ENCODE measurements around the gene FRMPD4.

Gene FRMPD4

GRCh38 chrX:12595720-12596119 is 457.4 kb downstream of the FRMPD4 start:
- H3K4me3 ChIP-seq (replicated peaks; ENCODE audit: low read depth, low read length): no peak overlapping the region
- TF ChIP-seq CTCF (IDR thresholded peaks at IDR 0.05; ENCODE audit: low read depth, low read length, missing control alignments): no peak
- DNase-seq (ENCODE audit: extremely low read depth, low read depth): no peak

GRCh38 chrX:12610079-12610478 is 471.8 kb downstream of the FRMPD4 start:
- DNase-seq (ENCODE audit: extremely low read depth, low read depth): no peak
- TF ChIP-seq CTCF (IDR thresholded peaks at IDR 0.05; ENCODE audit: low read depth, low read length, missing control alignments): no peak
- H3K4me3 ChIP-seq (replicated peaks; ENCODE audit: low read depth, low read length): no peak overlapping the region

GRCh38 chrX:12611471-12611870 is 473.2 kb downstream of the FRMPD4 start:
- DNase-seq (ENCODE audit: extremely low read depth, low read depth): no peak
- TF ChIP-seq CTCF (IDR thresholded peaks at IDR 0.05; ENCODE audit: low read depth, low read length, missing control alignments): no peak
- no peak overlapping the region for H3K4me3 ChIP-seq (replicated peaks; ENCODE audit: low read depth, low read length)

DNA sequence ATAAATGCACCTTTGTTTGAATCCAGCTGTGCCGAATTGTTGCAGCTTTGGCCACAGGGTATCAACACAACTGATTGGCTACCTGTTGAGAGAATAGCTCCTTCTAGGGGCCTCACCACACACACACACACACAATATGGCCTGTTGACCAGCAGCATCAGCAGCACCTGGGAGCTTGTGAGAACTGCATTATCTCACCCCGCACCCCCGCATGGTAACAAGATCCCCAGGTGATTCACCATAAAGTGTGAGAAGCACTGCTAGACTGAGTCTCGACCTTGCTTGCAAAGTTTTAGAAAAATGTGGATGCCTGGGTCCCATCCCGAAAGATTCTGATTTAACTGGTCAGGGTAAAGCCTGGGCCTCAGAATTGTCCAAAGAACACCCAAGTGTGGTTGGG is 476.0 kb downstream of the FRMPD4 start:
- no peak overlapping the region for H3K4me3 ChIP-seq (replicated peaks; ENCODE audit: low read depth, low read length)
- no peak for DNase-seq (ENCODE audit: extremely low read depth, low read depth)
- TF ChIP-seq CTCF (IDR thresholded peaks at IDR 0.05; ENCODE audit: low read depth, low read length, missing control alignments): no peak

- no peak for TF ChIP-seq CTCF (IDR thresholded peaks at IDR 0.05; ENCODE audit: low read depth, low read length, missing control alignments)
- no peak for DNase-seq (ENCODE audit: extremely low read depth, low read depth)
- no peak overlapping the region for H3K4me3 ChIP-seq (replicated peaks; ENCODE audit: low read depth, low read length)
Measured at GRCh38 chrX:12615061-12615460, 476.8 kb downstream of the FRMPD4 start.

- no peak overlapping the region for H3K4me3 ChIP-seq (replicated peaks; ENCODE audit: low read depth, low read length)
- no peak for TF ChIP-seq CTCF (IDR thresholded peaks at IDR 0.05; ENCODE audit: low read depth, low read length, missing control alignments)
- no peak for DNase-seq (ENCODE audit: extremely low read depth, low read depth)
Measured at GRCh38 chrX:12617241-12617640, 479.0 kb downstream of the FRMPD4 start.

- no peak overlapping the region for H3K4me3 ChIP-seq (replicated peaks; ENCODE audit: low read depth, low read length)
- no peak for DNase-seq (ENCODE audit: extremely low read depth, low read depth)
- TF ChIP-seq CTCF (IDR thresholded peaks at IDR 0.05; ENCODE audit: low read depth, low read length, missing control alignments): no peak
Measured at GRCh38 chrX:12647230-12647629, 509.0 kb downstream of the FRMPD4 start.
